Lower lobe of right lung (tissue), 2 donors: ENCODE data around the gene FSD1L. TPM values are rescaled to one million over a fixed set of nuclear protein-coding genes. Genes with fewer than 3 reads are reported as not detected.
"Not testable (repeated sequence)": the region's sequence is repeated elsewhere in the genome, so short reads cannot be mapped to it uniquely, and the experiment has no call there.

Experiments
- ATAC-seq, 2 donors: fragments of 200-7000 bp; cut with Tn5 transposase; one replicate each; pipeline ENCODE4 v1.9.1; 2020 to 2022; ENCODE audit warnings: mild to moderate bottlenecking in 2 of 2, moderate library complexity in 2 of 2
- DNase-seq: peaks from one replicate; pipeline ENCODE4 v3.0.0-alpha.2; 2020
- H3K27ac ChIP-seq: fragments of 200-600 bp; one replicate; pipeline ENCODE4 v1.8.0; 2022
- H3K27me3 ChIP-seq: fragments of 200-600 bp; one replicate; pipeline ENCODE4 v1.8.0; 2022; ENCODE audit warnings: low read depth
- H3K36me3 ChIP-seq: fragments of 200-600 bp; one replicate; pipeline ENCODE4 v1.8.0; 2022; ENCODE audit warnings: mild to moderate bottlenecking
- H3K4me1 ChIP-seq: fragments of 200-600 bp; one replicate; pipeline ENCODE4 v1.8.0; 2022
- H3K4me3 ChIP-seq: fragments of 200-600 bp; one replicate; pipeline ENCODE4 v1.8.0; 2022; ENCODE audit warnings: mild to moderate bottlenecking
- H3K9me3 ChIP-seq: fragments of 200-600 bp; one replicate; pipeline ENCODE4 v1.8.0; 2022
- intact Hi-C: fragments of 100-400 bp; cut with DNase I; formaldehyde crosslinking; loops from one replicate; pipeline ENCODE4 v1.11.0; 2022
- total RNA-seq: library from RNA; stranded (reverse); fragmentation: NEBNext Ultra II Directional; extraction: Animal tissue kit (Norgen Biotek cat#: 25700); gene quantifications from one replicate; pipeline ENCODE4 v1.2.1, GENCODE V29; 2021
- TF ChIP-seq, protein P1 (sequence below): fragments of 200-600 bp; IDR thresholded peaks from one replicate; pipeline ENCODE4 v1.8.0; 2022; ENCODE audit warnings: antibody characterized with exemption, mild to moderate bottlenecking
- donor health status: DM: no; HTN: yes; CAD: no; lungs with severe emphysema.

The FSD1L gene
- total RNA-seq, 1 donor from 2014 or later: 7.2 TPM

- H3K9me3 ChIP-seq: peaks cover 4% of the 10 kb centered on the region
- no peaks in the 10 kb centered on the region for H3K27me3 ChIP-seq
- no peak for DNase-seq
- TF ChIP-seq, protein P1, sequence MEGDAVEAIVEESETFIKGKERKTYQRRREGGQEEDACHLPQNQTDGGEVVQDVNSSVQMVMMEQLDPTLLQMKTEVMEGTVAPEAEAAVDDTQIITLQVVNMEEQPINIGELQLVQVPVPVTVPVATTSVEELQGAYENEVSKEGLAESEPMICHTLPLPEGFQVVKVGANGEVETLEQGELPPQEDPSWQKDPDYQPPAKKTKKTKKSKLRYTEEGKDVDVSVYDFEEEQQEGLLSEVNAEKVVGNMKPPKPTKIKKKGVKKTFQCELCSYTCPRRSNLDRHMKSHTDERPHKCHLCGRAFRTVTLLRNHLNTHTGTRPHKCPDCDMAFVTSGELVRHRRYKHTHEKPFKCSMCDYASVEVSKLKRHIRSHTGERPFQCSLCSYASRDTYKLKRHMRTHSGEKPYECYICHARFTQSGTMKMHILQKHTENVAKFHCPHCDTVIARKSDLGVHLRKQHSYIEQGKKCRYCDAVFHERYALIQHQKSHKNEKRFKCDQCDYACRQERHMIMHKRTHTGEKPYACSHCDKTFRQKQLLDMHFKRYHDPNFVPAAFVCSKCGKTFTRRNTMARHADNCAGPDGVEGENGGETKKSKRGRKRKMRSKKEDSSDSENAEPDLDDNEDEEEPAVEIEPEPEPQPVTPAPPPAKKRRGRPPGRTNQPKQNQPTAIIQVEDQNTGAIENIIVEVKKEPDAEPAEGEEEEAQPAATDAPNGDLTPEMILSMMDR: no peak
- intact Hi-C loops: no loop called here
- no peak overlapping the region for H3K27ac ChIP-seq
- no peak overlapping the region for H3K4me3 ChIP-seq
- peaks cover 5% of the 10 kb centered on the region for H3K36me3 ChIP-seq
- ATAC-seq: no peak
- H3K4me1 ChIP-seq: no peaks in the 10 kb centered on the region
Observed at GRCh38 chr9:105572455-105572854, 124.6 kb downstream of the FSD1L start.

DNA sequence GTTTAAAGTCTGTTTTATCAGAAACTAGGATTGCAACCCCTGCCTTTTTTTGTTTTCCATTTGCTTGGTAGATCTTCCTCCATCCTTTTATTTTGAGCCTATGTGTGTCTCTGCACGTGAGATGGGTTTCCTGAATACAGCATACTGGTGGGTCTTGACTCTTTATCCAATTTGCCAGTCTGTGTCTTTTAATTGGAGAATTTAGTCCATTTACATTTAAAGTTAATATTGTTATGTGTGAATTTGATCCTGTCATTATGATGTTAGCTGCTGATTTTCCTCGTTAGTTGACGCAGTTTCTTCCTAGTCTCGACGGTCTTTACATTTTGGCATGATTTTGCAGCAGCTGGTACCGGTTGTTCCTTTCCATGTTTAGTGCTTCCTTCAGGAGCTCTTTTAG, 132.1 kb downstream of the FSD1L start:
- intact Hi-C loops, DNase-seq, H3K36me3 ChIP-seq, H3K27ac ChIP-seq, ATAC-seq, H3K4me1 ChIP-seq, H3K27me3 ChIP-seq, H3K4me3 ChIP-seq, H3K9me3 ChIP-seq: not testable (repeated sequence)

- H3K9me3 ChIP-seq, DNase-seq, H3K27me3 ChIP-seq, H3K27ac ChIP-seq, intact Hi-C loops, H3K4me1 ChIP-seq, ATAC-seq, H3K36me3 ChIP-seq, H3K4me3 ChIP-seq: not testable (repeated sequence)
Observed at GRCh38 chr9:105581550-105581949, 133.7 kb downstream of the FSD1L start.

DNA sequence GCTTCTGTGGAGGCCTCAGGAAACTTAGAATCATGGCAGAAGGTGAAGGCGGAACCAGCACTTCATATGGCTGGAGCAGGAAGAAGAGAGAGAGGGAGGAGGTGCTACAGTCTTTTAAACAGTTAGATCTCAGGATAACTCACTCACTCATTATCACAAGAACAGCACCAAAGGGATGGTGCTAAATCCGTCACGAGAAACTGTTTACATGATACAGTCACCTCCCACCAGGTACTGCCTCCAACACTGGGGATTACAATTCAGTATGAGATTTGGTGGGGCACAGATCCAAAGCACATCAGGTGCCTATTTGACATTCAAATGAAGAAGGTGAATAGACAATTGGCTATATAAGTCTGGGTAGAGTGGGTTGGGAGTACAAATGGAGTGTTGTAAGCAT, 145.3 kb downstream of the FSD1L start:
- DNase-seq (no peak), ATAC-seq (no peak)
- TF ChIP-seq, protein P1: no peak
- Histone ChIP-seq H3K36me3 (peaks cover 23% of the 10 kb centered on the region), H3K27me3 (no peaks in the 10 kb centered on the region), H3K4me1 (no peaks in the 10 kb centered on the region), H3K9me3 (peaks cover 9% of the 10 kb centered on the region), H3K4me3 (no peak overlapping the region), H3K27ac (no peak overlapping the region)
- intact Hi-C loops: no loop called here

Other genes with a start within 250 kb of the FSD1L start
- 55.2 TPM for gene SLC44A1, start 203.4 kb upstream of the FSD1L start, total RNA-seq
- 14.6 TPM for gene FKTN, start 110.1 kb downstream of the FSD1L start, total RNA-seq
- gene TAL2, start 214.4 kb downstream of the FSD1L start, total RNA-seq: not detected
- gene TMEM38B, start 246.5 kb downstream of the FSD1L start, total RNA-seq: 10.9 TPM